Activated CD8-positive, alpha-beta T cell treated with anti-CD3 and anti-CD28 coated beads, Interleukin-2, amount 10 ng/mL, durations not matched to agents 7 days and 5 days (primary cell): ENCODE measurements around the gene RNF144A. TPM values are rescaled to one million over a fixed set of nuclear protein-coding genes. Genes with fewer than 3 reads are reported as not detected.
"Not testable (repeated sequence)": the region's sequence is repeated elsewhere in the genome, so short reads cannot be mapped to it uniquely, and the experiment has no call there.

Source experiments
- ATAC-seq: fragments of 150-1000 bp; cut with Tn5 transposase; one replicate; pipeline ENCODE4 v1.10.0; 2021; ENCODE audit warnings: moderate library complexity
- CTCF ChIA-PET: fragments of 350-600 bp; sonication (Branson Sonifier 250); formaldehyde crosslinking; loops from one replicate; lab custom pipeline; 2021; ENCODE audit warnings: antibody characterized with exemption; lab: Charles Lee
- POLR2A ChIA-PET: fragments of 350-600 bp; sonication (Branson Sonifier 250); formaldehyde crosslinking; loops from one replicate; lab custom pipeline; 2021; ENCODE audit warnings: antibody characterized with exemption; lab: Charles Lee
- DNase-seq: peaks from one replicate; pipeline ENCODE4 v3.0.0-alpha.2; 2020
- H3K27ac Mint-ChIP-seq: one replicate; pipeline ENCODE4 v1.8.0; 2021; ENCODE audit warnings: mild to moderate bottlenecking, mixed read lengths
- H3K27me3 Mint-ChIP-seq: one replicate; pipeline ENCODE4 v1.8.0; 2021; ENCODE audit warnings: low read depth, mixed read lengths
- H3K36me3 Mint-ChIP-seq: one replicate; pipeline ENCODE4 v1.8.0; 2021; ENCODE audit warnings: low read depth, mixed read lengths
- H3K4me1 Mint-ChIP-seq: one replicate; pipeline ENCODE4 v1.8.0; 2021; ENCODE audit warnings: low read depth, mixed read lengths
- H3K4me3 Mint-ChIP-seq: one replicate; pipeline ENCODE4 v1.8.0; 2021; ENCODE audit warnings: mild to moderate bottlenecking, mixed read lengths
- H3K9me3 Mint-ChIP-seq: one replicate; pipeline ENCODE4 v1.8.0; 2022; ENCODE audit warnings: mixed read lengths; ENCODE audit not compliant: insufficient read depth
- total RNA-seq, 2 experiments: library from RNA; stranded (reverse); gene quantifications; one replicate each; pipeline ENCODE4 v1.2.3, GENCODE V29; 2021

Gene RNF144A
- total RNA-seq, 2 experiments from 2014 or later = 76.9 to 87.0 TPM

- no peak for ATAC-seq
- no peaks in the 10 kb centered on the region for H3K27me3 Mint-ChIP-seq
- no peak for DNase-seq
- CTCF ChIA-PET = interaction anchor here (1.3 to 1.7 kb wide), 2 partner anchors 10 to 21 kb away, joined by 4 read pairs; no protein-coding TSS in a partner anchor
- H3K27ac Mint-ChIP-seq = peak overlapping the region; percentile 27
- peaks cover 54% of the 10 kb centered on the region for H3K36me3 Mint-ChIP-seq
- peaks cover 6% of the 10 kb centered on the region for H3K4me1 Mint-ChIP-seq
- H3K9me3 Mint-ChIP-seq = no peaks in the 10 kb centered on the region
- no peak overlapping the region for H3K4me3 Mint-ChIP-seq
- POLR2A ChIA-PET = no interaction called here
Measured at GRCh38 chr2:6993229-6993640, 76.0 kb downstream of the RNF144A start.

GRCh38 chr2:6993936-6994335 is 76.7 kb downstream of the RNF144A start:
- no peaks in the 10 kb centered on the region for H3K9me3 Mint-ChIP-seq
- no peaks in the 10 kb centered on the region for H3K27me3 Mint-ChIP-seq
- H3K4me1 Mint-ChIP-seq = peaks cover 11% of the 10 kb centered on the region
- H3K4me3 Mint-ChIP-seq = no peak overlapping the region
- CTCF ChIA-PET = interaction anchor here (1.3 to 1.7 kb wide), 2 partner anchors 11 to 20 kb away, joined by 4 read pairs; no protein-coding TSS in a partner anchor
- no peak for DNase-seq
- POLR2A ChIA-PET = no interaction called here
- peaks cover 54% of the 10 kb centered on the region for H3K36me3 Mint-ChIP-seq
- peak overlapping the region; percentile 47 for H3K27ac Mint-ChIP-seq
- no peak for ATAC-seq

DNA sequence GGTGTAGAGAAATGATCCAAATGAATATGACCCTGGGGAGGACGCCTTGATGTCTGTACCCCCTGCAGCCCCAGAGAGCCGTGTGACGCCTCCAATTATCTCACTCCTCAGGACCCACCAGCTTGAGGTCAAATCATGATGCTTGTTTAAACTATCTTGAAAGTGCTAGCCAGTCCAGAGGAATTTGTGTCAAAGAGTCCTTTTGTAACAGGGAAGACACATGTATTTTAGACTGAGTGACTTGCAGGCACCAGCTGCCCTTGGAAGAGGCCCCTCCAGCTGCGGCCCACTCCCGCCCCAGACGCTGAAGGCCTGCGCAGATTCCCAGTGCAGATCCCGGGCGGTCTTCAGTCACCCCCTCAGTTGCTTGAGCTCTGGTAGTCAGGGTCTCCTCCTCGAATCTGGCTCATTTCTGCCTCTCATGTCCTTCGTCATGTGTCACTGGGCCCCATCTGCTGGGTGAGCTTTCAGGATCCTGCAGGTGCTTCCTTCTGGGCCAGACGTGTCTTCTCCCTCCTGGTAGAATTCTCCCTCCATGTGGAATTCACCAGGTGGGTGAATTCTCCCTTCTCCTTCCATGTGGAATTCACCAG is 77.4 kb downstream of the RNF144A start:
- ATAC-seq = no peak
- Mint-ChIP-seq H3K27ac (no peak overlapping the region), H3K4me3 (no peak overlapping the region), H3K4me1 (peaks cover 18% of the 10 kb centered on the region), H3K27me3 (no peaks in the 10 kb centered on the region), H3K36me3 (peaks cover 54% of the 10 kb centered on the region), H3K9me3 (no peaks in the 10 kb centered on the region)
- CTCF ChIA-PET = interaction anchor here (0.9 to 1.6 kb wide), 2 partner anchors 20 to 98 kb away, joined by 3 read pairs; no protein-coding TSS in a partner anchor
- POLR2A ChIA-PET = no interaction called here
- DNase-seq = no peak

DNA sequence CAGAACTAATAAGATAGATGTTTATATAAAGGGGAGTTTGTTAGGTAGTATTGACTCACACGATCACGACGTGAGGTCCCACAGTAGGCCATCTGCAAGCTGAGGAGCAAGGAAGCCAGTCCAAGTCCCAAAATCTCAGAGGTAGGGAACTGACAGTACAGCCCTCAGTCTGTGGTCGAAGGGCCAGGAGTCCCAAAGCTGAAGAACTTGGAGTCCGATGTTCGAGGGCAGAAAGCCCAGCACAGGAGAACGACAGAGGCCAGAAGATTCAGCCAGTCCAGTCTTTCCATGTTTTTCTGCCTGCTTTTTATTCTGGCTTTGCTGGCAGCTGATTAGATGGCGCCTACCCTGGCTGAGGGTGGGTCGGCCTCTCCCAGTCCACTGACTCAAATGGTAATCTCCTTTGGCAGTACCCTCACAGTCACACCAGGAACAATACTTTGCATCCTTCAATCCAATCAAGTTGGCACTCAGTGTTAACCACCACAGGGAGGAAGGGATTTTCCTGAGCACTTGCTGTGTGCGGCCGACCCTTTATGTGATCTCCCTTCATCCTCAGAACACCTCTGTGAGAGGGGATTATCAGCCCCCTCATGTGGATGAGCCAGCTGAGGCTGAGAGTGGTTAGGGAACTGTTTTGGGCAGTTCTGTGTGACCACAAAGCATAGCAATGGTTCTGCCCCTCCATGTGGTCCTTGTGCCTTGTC is 78.3 kb downstream of the RNF144A start:
- H3K4me1 Mint-ChIP-seq = peaks cover 20% of the 10 kb centered on the region
- H3K27ac Mint-ChIP-seq = peak overlapping the region; percentile 29
- H3K36me3 Mint-ChIP-seq = peaks cover 54% of the 10 kb centered on the region
- H3K27me3 Mint-ChIP-seq = no peaks in the 10 kb centered on the region
- no peak overlapping the region for H3K4me3 Mint-ChIP-seq
- CTCF ChIA-PET = interaction anchor here (0.9 to 1.6 kb wide), 2 partner anchors 19 to 99 kb away, joined by 3 read pairs; no protein-coding TSS in a partner anchor
- no peak for DNase-seq
- H3K9me3 Mint-ChIP-seq = no peaks in the 10 kb centered on the region
- no peak for ATAC-seq
- POLR2A ChIA-PET = no interaction called here

DNA sequence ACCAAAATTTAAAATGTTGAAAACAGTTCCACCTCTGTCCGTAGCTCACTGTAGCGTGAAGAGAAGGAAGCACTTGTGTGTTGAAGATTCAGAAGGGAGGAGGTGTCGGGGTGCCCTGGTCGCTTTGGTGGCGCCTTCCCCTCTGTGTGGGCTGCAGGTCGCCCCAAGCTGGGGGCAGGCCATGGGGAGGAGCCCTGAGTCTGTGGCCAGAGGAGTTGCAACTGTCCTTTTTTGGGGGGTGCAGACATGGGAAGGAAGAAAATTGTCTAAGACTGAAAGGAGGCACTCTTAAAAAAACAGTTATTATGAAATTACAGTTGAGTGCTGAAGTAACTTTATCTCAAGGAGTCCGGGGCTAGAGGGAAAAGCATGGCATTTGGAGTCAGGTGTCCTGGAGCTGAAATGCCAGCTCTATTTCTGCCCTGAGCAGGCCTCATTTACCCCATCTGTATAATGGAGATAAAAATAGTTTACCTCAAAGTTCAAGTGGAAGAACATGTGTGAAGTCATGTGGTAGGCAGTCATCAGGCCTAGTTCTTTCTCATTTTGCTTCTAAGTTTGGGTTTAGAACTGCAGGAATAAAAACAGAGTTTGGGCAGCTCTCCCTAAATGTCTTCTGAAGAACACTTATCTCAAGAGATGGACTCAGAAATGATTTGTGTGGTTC is 82.1 kb downstream of the RNF144A start:
- ChIA-PET POLR2A (interaction anchor here (0.6 kb wide), 2 partner anchors 27 to 134 kb away, joined by 3 read pairs; no protein-coding TSS in a partner anchor), CTCF (interaction anchor here (1.3 to 2.5 kb wide), 4 partner anchors 45 to 102 kb away, joined by 3 to 8 read pairs (median 4); partner anchors contain the start of gene RNF144A)
- H3K4me1 Mint-ChIP-seq = peaks cover 19% of the 10 kb centered on the region
- no peaks in the 10 kb centered on the region for H3K27me3 Mint-ChIP-seq
- no peaks in the 10 kb centered on the region for H3K9me3 Mint-ChIP-seq
- DNase-seq (no peak), ATAC-seq (no peak)
- H3K27ac Mint-ChIP-seq = peak overlapping the region; percentile 67
- H3K36me3 Mint-ChIP-seq = peaks cover 41% of the 10 kb centered on the region
- H3K4me3 Mint-ChIP-seq = no peak overlapping the region

DNA sequence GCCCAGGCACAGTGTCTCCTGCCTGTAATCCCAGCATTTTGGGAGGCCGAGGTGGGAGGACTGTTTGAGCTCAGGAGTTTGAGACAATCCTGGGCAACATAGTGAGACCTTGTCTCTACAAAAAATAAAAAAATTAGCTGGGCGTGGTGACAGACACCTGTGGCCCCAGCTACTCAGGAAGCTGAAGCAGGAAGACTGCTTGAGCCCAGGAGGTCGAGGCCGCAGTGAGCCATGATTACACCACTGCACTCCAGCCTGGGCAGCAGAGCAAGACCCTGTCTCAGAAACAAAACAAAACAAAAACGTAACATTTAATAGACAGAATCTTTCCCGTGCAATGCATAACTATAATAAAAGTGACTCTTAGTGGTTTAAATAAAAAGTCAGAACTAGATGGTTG is 84.2 kb downstream of the RNF144A start:
- H3K36me3 Mint-ChIP-seq = peaks cover 41% of the 10 kb centered on the region
- ATAC-seq, H3K9me3 Mint-ChIP-seq, POLR2A ChIA-PET, H3K4me3 Mint-ChIP-seq, H3K27me3 Mint-ChIP-seq, DNase-seq, H3K27ac Mint-ChIP-seq, CTCF ChIA-PET: not testable (repeated sequence)
- H3K4me1 Mint-ChIP-seq = peaks cover 19% of the 10 kb centered on the region

GRCh38 chr2:7003895-7004294 is 86.7 kb downstream of the RNF144A start:
- H3K4me1 Mint-ChIP-seq = peaks cover 12% of the 10 kb centered on the region
- ChIA-PET CTCF (interaction anchor here (2.1 kb wide), 1 partner anchor 10 kb away, joined by 10 read pairs; no protein-coding TSS in a partner anchor), POLR2A (no interaction called here)
- H3K27me3 Mint-ChIP-seq = no peaks in the 10 kb centered on the region
- no peak for DNase-seq
- no peak for ATAC-seq
- H3K9me3 Mint-ChIP-seq = no peaks in the 10 kb centered on the region
- no peak overlapping the region for H3K27ac Mint-ChIP-seq
- peaks cover 39% of the 10 kb centered on the region for H3K36me3 Mint-ChIP-seq
- no peak overlapping the region for H3K4me3 Mint-ChIP-seq

GRCh38 chr2:7004636-7005035 is 87.4 kb downstream of the RNF144A start:
- Mint-ChIP-seq H3K27ac (no peak overlapping the region), H3K27me3 (no peaks in the 10 kb centered on the region), H3K4me1 (peaks cover 5% of the 10 kb centered on the region), H3K9me3 (no peaks in the 10 kb centered on the region), H3K4me3 (no peak overlapping the region), H3K36me3 (peaks cover 34% of the 10 kb centered on the region)
- no peak for DNase-seq
- CTCF ChIA-PET = interaction anchor here (2.1 kb wide), 1 partner anchor 9 kb away, joined by 10 read pairs; no protein-coding TSS in a partner anchor
- POLR2A ChIA-PET = no interaction called here
- no peak for ATAC-seq

- peaks cover 27% of the 10 kb centered on the region for H3K36me3 Mint-ChIP-seq
- no peaks in the 10 kb centered on the region for H3K9me3 Mint-ChIP-seq
- H3K4me3 Mint-ChIP-seq = no peak overlapping the region
- CTCF ChIA-PET = no interaction called here
- POLR2A ChIA-PET = interaction anchor here (0.6 kb wide), 1 partner anchor 89 kb away, joined by 3 read pairs; no protein-coding TSS in a partner anchor
- H3K27me3 Mint-ChIP-seq = no peaks in the 10 kb centered on the region
- H3K4me1 Mint-ChIP-seq = peaks cover 2% of the 10 kb centered on the region
- ATAC-seq (no peak), DNase-seq (no peak)
- peak overlapping the region; percentile 60 for H3K27ac Mint-ChIP-seq
Measured at GRCh38 chr2:7007488-7007845, 90.3 kb downstream of the RNF144A start.

DNA sequence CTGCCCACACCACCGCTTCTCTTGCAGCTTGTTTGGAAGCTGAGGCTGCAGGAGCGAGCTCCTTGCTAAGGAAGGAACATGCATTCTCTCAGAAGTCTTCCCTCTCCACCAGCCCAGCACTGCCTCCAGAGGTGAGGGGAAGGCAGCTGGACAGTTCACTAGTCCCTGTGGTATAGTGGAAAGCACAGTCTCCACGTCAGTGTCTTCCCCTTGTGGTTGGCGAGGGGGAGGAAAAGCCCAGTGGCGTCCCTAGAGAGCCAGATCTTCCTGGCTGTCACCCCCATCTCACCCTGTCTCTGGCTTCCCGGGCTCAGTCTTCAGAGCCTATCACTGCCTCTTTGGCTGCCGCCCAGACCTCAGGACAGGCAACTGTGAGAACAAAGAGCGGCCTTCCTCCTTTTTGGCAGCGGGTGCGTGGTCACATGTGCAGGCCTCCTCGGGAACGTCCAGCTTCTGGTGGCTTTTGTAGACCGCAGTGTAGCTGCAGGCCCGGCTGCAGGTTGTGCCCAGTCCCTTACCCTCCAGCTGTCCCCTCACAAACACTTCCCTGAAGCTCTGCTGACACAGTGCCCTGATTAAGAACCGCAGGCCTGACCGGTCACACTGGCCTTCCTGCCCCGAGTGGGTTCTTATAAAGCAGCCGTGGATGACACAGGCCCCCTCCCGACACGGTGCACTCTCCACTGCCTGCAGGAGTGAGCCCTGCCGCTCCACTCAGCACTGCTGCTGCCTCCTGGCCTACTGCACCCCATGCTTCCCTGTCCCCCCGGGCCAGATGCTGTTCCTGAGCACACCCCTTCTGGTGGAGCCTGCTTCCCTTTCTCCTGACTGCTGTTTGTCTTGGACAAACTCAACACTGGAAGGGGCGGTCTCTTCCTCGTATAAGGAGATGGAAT is 90.9 kb downstream of the RNF144A start:
- H3K4me1 Mint-ChIP-seq = peaks cover 5% of the 10 kb centered on the region
- H3K36me3 Mint-ChIP-seq = peaks cover 23% of the 10 kb centered on the region
- no peak overlapping the region for H3K4me3 Mint-ChIP-seq
- ATAC-seq (peak; percentile 23), DNase-seq (no peak)
- no peaks in the 10 kb centered on the region for H3K9me3 Mint-ChIP-seq
- H3K27ac Mint-ChIP-seq = peak overlapping the region; percentile 60
- ChIA-PET POLR2A (interaction anchor here (0.6 kb wide), 1 partner anchor 90 kb away, joined by 3 read pairs; no protein-coding TSS in a partner anchor), CTCF (no interaction called here)
- no peaks in the 10 kb centered on the region for H3K27me3 Mint-ChIP-seq
